Ureter (tissue), 1 donor: ENCODE measurements around the gene PLA2G4F. TPM values are rescaled to one million over a fixed set of nuclear protein-coding genes. Genes with fewer than 3 reads are reported as not detected.

ENCODE experiments used
- DNase-seq: peaks from one replicate; pipeline ENCODE4 v3.0.0-alpha.2; 2020; ENCODE audit warnings: low spot score
- total RNA-seq: library from RNA; stranded (reverse); gene quantifications from one replicate; pipeline ENCODE4 v1.2.4, GENCODE V29; 2023
- donor health status: DM: yes; HTN: yes; CAD: no.

Gene PLA2G4F
- total RNA-seq, 1 donor from 2014 or later = 47.8 TPM

DNA sequence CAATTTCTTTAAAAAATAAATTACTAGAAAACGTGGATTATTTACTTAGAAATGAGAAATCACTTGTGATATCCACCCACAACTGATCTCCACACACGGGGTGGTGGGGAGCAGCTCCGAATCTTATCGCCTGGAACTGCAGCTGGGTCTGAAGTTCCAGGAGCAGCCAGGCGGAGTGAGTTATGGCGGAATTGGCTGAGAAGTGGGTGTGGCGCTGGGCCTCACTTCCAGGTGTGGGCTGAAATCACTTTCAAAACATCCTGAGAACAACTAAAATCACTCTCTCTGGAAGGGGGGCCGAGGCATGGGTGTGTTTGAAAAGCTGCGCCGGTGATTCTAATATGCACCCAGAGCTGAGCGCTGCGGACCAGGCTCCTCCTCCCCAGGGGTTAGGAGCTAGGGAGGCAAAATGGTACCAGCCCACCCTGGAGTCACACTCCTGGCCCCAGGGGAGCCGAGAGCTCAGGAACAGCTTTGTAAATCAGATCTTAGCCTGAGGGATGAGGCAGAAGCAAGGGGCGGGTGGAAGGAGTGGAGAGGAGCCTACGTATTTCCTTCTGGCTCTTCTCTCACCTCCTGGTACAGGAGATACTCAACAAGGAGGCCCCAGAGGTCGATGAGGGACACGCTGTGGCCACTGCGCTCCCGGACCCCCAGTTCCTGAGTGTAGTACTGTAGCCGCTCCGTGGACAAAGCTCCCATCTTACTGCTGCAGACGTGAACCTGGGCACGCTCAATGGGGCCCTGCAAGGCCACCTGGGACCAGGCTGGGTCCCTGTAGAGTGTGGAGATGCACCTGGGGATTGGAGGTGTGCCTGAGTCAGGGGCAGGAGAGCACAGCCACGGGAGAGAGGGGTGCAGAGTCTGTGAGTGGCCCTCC, 9.6 kb downstream of the PLA2G4F start:
- peak; percentile 26 for DNase-seq

DNA sequence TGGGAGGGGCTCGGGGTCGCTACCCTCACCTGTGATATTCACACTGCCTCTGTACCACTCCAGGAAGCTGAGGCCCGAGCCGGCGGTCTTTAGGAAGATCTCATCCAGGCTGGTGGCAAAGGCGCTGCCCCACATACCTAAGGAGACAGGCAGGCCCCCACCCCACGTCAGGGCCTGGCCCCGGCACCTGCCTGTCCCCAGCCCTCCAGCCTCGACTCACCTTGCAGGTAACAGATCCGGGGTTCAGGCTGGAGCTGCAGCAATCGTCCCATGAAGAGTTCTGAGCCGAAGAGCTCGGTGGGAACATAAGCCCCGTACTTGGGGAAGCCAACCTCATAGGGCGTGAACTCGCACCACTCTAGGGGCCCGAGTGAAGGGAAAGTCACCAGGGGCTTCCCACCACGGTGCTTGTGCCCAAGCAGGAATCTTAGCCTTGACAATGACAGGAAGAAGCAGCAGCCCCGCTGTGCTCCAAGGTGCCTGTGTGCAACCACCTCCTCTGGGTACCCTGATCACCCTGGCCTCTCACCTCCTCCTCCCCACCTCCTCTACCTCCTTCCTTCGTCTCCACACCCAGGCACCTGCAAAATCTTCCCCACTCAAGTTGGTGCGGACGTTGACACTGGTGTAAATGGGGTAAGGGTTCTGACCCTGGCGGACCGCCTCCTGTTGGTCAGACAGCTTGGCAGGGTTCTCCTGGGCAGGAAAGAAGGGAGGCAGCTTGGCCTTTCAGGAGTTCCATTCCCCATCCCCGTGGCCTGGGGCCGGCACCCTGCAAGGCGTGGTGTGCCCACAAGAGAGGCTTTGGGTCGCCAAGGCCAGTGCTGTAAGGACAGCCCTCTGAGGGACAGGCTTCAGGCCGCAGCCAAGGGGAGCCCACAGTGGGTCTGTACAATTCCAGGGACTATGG, 10.6 kb downstream of the PLA2G4F start:
- no peak for DNase-seq

DNA sequence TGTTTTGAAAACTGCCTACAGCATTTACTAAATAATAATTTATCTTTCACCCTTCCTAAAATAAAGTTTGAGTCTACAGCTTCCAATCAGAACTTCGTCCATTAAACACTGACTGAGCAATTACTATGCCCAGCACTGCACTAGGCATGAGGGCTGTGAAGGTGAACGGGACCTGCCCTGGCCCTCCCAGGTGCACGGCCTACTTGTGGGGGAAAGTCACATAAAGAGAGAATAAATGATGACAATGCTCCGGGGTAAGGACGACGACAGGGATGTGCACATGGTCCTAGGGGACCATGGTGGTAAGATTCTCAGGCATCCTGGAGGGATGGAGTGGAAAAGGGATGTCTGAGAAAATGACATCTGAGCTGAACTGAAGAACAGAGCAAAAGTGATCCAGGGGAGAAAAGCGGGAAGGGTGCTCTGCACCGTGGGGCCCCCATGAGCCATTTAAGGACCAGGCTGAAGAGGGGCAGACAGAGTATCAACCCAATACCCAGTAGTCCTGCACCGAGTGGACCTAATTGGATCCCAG, 11.5 kb downstream of the PLA2G4F start:
- DNase-seq = no peak

DNA sequence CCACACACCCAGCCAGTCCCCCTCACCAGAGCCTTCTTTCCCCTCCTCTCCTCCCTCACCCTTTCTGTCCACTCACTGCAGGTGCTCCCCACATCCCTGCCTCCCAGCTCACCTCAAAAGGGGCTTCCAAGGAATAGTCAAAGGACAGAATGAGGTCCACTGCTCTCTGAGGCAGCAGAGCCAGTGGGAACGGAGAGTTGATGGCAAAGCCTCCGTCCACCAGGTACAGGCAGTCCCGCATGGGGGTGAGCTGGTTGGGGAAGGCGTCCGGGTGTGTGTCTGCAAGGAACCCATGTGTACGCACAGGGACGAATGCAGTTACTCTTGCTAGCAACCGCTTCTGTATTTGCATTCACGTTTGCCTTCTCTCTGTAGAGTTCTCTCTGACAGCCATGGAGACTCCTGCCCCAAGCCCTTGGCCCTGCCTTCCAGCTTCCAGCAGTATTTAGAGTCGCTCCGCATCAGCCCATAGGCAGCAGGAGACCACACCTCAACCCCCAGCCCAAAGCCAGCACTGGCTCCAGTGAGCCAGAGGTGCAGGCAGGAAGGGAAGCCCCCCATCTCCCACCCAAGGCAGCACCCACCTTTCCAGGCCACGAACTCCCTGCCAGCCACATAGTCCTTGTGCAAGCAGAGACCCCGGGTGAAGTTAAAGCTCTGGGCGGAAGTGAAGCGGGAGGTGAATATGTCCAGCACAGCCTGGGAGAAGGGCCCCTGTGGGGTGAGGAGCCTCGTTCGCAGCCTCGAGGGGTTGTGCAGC, 12.4 kb downstream of the PLA2G4F start:
- no peak for DNase-seq

DNA sequence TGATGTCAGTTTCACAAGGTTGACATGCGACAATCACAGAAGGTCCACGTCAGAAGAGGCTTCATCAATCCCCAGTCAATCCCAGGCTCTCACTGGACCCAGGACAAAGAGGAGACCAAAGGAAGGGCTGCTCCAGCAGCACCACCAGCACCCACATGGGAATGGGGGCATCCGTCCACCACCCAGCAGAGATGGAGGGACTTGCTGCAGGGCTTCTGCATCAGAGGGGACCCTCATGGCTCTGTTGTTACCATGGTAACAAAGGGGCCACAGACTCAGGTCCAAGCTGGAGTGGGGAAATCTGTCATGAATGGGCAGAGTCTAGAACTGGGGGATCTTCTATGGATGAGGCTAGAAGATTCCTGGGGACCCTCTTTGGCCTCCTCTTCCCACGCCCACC, 13.1 kb downstream of the PLA2G4F start:
- DNase-seq = no peak

DNA sequence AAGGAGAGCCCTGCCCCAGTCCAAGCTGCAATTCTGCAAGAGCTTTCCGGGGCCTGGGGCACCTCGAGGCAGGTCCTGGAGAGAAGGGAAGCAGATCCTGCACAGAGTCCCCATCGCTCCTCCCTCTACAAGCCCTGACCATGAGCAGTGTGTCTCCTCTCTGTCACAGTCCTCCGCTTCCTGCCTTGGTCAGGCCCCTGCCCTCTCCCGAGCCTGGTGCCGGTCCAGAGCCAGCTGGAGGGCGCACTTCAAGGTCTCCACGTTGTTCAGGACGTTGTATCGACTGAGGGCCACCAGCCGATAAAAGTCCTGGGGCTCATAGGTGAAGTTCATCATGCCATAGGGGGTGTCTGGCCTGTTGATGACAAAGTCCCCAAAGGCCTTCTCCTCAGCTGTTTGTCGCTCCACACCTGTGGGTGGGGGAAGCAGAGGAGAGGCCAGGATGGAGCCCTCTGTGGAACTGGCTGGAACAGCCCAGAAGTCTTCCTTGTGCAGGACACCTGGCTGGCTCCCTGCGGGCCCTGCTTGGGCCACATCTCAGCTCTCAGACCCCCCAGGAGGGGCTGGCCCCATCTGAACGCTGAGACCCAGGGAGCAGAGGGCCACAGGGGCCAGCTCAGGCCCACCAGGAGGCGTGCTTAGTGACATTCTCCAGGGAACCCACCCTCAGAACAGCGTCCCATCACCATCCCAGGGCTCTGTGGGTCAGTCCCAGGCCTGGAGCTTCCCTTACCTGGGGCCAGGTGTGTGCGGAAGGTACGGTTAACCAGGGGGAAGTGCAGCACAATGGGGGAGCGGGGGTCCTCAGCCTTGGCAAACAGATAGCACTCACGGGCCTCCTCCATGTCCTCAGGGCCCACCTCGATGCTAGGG, 14.4 kb downstream of the PLA2G4F start:
- no peak for DNase-seq

DNA sequence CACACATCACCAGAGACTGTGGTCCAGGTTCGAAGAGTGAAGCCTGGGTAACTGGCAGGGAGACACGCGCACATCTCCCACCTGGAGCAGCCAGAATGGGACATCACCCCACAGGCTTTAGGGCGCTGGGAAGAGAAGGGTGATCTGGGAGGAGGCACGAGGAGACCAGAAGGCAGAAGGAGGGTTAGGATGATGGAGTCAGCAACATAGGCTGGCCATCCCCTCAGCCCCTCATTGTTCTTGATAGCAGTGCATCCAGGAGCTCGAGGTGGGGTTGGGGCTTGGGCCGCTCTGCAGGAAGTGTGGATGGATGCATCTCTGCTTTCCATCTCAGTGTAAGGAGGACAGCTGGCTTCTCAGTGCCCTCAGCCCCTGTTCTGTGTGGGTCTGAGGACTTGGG, 15.2 kb downstream of the PLA2G4F start:
- DNase-seq = no peak

DNA sequence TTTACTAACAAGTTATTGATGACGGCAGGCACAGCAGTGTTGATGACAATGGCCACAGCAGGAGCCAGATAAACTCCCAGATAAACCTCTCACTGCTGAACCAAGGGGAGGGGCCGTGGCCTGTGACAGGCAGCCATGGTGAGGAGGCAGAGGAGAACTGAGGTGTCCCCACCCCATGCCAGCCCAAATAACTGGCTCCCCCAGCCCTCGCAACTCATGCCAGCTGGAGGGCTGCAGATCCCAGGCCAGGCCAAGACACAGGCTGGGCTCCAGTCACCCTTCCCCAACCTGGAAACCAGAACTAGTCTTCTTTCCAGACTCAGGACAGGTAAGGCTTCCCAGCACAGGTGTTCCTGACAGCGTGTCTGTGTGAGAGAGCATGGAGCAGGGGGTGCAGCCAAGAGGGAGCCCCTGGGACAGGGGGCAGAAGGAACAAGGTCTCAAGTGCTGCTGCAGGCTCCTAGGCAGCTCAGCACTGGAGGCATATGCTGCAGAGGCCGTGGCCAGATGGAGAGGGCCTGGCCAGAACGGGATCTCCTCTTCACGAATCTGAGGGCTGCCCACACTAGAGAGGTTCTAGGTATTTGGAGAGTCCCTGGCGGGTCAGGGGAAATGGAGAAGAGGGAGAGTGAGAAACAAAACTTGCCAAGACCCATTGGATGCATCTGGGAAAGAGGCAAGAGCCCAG, 15.9 kb downstream of the PLA2G4F start:
- peak; percentile 32 for DNase-seq

DNA sequence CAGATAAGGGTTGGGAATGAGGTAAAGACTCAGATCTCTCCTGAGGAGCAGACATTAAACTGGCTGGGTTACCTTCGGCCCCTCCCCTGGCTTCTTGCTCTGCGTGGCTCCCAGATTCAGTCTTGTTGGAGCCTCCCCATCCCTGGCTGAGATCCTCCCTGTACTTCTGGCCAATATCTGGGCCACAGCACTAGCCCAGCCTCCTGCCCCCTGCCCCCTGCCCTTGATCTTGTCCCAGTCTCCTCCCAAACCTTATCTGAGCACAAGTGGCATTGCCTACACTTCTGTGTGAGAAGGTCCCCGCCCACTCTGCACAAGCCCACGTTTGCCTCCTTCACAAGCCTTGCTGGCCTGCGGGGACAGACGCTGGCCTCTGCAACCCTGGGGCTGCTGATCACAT, 16.8 kb downstream of the PLA2G4F start:
- peak; percentile 38 for DNase-seq

DNA sequence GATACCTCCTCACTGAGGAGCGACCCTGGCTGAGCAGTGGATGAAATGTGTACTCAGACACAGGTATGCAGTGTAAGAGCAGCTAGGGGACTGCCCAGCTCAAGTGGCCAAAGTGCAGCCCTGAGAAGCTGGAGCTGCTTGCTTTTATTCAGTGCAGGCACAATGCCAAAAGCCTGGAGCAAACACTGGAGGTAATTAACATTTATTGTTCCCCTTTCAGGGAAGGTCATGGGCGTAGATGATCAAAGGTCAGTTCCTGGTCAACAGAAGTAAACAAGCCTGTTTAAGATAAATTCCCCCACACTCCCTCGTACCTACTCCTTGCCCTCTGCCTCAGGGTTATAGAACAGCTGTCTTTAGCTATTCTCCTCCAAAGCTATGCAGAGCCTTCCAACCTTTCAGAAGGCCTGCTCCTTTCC, 17.5 kb downstream of the PLA2G4F start:
- peak; percentile 29 for DNase-seq

DNA sequence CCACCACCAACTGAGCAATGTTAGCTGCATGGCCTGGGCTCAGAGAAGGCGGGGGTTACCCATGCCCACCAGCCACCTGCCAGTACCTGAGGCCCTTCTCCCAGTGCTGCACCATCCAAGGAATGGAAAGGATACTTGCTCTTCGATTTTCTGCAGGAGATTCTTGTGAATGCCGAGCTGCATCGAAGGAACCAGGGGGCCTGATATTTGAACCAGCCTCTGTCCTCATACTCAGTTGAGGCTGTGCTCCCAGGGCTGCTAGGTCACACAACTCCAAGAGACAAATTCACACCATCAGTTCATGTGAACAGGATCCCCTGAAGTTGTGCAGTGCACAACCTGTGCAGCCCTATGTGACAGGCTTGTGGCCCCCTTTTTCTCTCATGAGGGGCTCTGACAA, 18.0 kb downstream of the PLA2G4F start:
- peak; percentile 28 for DNase-seq

DNA sequence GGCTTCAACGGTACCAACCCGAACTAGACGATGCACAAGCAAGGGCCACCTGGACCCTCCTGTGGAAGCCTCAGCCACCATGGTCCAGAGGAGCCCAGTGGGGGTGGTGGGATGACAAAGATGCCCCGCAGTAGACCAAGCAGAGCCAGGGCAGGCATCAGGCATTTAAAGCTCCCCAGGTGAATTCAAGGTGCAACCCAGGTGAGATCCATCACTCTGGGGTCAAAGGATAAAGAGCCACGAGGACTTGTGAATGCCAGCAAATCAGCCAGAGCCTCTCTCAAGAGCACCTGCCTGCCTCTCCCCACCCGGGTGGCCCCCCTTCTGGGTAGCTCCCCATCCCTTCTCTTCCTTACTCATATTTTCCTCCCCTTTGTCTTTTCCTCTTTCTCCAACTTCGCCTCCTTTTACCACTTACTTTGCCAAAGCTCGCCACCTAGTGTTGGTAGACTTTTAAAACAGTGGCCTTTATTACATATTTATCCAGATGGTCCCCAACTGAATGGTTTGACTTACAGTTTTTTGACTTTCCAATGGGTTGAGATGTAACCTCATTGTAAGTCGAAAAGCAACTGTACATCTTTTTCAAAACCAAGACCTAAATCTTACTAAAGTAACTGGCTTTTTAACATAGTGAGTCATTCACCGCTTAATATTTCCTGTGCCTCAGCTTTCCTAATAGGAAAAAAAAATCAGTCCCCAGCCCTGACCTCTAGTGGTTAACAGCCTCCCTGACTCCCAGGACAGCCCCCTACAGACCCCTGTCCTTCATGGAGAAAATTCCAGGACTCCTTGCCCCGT, 18.8 kb downstream of the PLA2G4F start:
- DNase-seq = peak; percentile 41

DNA sequence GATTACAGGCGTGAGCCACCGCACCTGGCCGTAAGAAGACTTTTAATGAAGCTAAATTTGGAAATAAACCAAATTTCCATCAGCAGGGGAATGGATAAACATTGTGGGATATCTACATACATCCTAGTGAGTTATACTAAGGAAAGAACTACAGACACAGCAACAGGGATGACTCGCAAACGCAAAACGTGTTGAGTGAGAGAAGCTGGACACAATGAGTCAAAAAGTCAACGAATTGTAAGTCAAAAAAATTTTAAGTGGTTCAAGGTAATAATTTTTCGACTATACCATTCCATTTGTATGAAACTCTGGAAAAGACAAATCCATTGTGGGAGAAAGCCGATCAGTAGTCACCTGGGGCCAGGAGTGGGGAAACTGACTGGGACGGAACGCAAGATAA, 19.9 kb downstream of the PLA2G4F start:
- no peak for DNase-seq

DNA sequence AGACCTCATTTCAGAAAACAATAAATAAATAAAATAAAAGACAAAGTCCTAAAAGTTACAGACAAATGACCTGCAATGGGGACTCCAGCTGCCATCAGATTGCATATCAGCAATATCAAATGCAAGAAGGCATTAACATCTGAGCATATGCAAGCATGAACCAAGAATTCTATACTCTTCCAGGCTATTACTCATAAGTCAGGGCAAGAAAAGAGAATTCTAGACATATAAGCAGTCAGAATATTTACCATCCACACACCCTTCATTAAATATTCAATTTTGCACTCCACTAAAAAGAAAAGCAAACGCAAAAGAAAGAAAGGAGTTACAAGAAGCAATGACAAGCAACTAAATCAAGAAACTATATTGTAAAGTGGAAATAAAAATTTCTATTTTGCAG, 21.1 kb downstream of the PLA2G4F start:
- DNase-seq = no peak

DNA sequence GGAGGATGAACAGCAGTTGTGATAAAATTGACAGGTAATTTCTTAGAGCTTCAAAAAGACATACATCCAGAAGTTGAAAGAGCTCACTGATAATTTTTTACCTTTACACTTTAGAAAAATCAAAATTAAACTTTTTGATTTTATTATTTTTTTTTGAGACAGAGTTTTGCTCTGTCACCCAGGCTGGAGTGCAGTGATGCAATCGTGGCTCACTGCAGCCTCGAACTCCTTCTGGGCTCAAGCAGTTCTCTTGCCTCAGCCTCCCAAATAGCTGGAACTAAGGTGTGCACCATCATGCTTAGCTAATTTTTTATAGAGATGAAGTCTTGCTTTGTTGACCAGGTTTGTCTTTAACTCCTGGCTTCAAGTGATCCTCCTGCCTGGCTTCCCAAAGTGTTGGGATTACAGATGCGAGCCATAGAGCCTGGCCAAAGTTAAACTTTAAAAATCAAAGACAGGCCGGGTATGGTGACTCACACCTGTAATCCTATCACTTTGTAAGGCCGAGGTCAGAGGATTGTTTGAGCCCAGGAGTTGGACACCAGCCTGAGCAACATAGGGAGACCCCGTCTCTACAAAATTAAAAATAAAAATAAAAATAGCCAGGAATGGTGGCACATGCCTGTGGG, 21.7 kb downstream of the PLA2G4F start:
- no peak for DNase-seq

DNA sequence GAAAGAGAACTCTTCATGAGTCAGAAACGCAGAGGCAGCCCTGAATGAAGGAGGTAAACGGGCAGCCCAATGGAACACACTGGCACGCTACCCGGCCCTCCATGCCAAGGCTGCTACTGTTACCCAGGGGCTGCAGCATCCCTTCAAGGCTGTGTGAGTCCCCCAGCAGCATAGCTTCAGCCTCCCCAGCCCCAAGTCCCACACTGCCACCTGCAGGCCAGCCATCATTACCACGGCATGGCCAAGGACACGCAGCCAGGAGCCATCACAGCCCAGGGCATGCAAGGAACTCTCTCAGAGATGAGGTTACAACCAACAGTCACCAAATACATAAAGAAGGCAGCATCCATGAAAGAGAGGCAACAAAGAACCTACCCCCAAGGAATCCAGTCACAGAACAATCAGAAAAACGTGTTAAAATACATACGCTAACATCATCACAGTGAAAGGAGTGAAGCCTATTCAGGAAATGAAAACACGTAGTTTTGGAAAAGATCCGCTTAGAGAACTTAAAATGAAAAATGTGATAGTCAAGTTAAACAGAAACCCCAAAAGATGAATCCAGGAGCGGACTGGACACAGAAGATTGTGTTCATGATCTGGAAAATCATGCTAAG, 22.4 kb downstream of the PLA2G4F start:
- DNase-seq = peak; percentile 50

DNA sequence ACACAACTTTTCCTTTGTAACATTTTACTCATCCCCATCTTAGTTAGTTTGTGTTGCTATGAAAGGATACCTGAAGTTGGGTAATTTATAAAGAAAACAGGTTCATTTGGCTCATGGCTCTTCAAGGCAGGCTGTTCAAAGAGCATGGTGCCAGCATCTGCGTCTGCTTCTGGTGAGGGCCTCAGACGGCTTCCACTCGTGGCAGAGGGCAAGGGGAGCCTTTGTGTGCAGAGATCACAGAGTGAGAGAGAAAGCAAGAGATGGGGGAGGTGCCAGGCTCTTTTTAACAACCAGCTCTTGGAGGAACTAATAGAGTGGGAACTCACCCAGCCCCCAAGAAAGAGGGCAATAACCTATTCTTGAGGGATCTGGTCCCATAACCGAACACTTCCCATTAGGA, 23.1 kb downstream of the PLA2G4F start:
- no peak for DNase-seq
